GM21515 (cell line): ENCODE results near the gene PCBD2.
"Not testable (repeated sequence)": the region's sequence is repeated elsewhere in the genome, so short reads cannot be mapped to it uniquely, and the experiment has no call there.

ENCODE experiments used
- ATAC-seq: cut with Tn5 transposase; IDR thresholded peaks from one replicate; pipeline ENCODE4 v1.9.1; 2021; ENCODE audit not compliant: unreplicated experiment

The PCBD2 gene

DNA sequence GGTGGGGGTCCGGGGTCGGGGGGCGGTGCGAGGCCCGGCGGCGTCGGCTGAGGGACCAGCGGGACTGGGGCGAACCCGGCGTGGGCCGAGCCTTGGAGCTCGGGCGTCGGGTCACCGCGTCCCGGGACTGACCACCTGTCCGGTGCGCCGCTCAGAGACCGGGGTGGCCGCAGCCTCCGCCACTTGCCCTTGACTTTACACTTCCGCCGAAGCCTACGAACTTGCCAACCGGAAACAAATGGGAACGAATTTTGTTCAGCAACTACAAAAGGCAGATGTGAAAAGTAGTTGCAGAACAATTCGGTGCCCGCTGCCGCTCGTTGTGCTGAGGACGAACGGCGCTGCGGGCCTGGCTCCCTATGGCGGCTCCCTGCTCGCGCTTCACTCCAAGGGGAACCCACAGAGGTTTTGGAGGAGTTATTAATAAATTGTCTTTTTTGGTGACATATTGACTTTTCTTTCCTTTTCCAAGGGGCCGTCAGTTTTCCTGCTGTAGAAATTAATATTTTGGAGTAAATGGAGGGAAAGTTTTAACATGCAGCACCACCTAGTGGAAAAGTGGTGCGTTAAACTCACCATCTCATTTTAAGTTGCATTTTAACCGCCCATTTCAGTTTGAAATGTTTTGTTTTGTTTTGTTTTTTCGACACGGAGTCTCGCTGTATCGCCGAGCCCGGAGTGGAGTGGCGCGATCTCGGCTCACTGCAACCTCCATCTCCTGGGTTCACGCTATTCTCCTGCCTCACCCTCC, 490 bp downstream of the PCBD2 start:
- ATAC-seq: peak; percentile 38

DNA sequence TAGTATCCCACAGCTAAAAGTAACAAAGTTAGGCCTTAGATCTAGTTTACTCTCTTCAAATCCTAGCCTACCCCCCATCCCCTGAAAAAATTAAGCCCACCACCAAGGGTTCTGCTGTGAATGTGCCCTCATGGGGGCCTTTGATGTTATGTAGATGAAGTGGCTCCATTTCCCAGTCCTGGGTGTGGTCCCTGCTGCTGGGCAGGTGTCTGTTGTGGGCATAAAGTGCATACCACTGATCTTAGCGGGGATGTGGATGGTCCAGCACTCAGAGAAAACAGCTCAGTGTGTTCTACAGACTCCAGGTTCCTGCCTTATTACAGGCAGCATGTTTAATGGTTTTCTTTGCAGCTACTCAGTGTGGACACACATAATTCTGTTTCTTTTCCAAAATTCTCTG, 1.9 kb downstream of the PCBD2 start:
- no peak for ATAC-seq

- not testable (repeated sequence) for ATAC-seq
These were observed 5.8 kb downstream of the PCBD2 start for GRCh38 chr5:134910752-134911151.

DNA sequence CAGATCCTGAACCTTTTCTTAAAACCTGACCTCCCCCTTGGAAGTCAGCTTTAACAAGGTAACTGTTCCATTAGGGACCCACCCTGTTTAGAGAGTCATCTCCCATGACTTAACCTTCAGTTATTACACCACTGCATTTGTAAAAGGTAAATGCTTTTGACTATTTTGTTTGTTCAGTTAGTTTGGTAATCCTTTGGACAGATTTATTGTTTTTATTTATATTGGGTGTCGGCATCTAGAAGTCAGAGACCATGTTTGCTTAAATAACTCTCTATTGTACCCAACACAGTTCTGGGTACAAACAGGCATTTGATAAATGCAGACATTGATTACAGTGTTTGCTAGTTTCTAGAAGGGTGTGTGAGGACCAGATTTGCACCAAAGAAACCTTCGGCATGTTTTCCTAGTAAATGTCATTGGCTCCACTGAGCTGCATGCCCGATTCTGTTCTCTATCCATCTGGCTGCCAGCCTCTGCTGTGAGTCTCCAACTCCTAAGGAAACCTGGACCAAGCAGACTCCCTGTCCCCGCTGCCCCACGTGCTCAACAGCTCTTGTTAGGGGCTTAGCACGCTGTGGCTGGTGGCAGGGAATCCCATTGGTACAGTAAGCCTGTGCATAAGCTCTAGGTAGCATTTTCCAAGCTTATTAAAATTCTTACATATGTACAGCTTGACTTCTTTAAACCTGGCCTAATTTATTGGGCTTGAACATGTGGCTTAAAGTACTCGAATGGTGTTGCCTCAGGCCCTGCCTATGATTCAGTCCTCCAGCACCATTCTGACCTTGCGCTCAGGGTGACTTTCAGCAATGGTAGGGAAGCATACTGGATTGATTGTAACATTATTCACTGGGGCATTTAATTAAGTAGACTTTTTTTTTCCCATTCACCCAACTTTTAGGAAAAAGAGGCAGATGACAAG, 6.6 kb downstream of the PCBD2 start:
- no peak for ATAC-seq

- ATAC-seq: no peak
These were observed 8.3 kb downstream of the PCBD2 start for GRCh38 chr5:134913254-134913653.

- no peak for ATAC-seq
These were observed 8.9 kb downstream of the PCBD2 start for GRCh38 chr5:134913795-134914194.

DNA sequence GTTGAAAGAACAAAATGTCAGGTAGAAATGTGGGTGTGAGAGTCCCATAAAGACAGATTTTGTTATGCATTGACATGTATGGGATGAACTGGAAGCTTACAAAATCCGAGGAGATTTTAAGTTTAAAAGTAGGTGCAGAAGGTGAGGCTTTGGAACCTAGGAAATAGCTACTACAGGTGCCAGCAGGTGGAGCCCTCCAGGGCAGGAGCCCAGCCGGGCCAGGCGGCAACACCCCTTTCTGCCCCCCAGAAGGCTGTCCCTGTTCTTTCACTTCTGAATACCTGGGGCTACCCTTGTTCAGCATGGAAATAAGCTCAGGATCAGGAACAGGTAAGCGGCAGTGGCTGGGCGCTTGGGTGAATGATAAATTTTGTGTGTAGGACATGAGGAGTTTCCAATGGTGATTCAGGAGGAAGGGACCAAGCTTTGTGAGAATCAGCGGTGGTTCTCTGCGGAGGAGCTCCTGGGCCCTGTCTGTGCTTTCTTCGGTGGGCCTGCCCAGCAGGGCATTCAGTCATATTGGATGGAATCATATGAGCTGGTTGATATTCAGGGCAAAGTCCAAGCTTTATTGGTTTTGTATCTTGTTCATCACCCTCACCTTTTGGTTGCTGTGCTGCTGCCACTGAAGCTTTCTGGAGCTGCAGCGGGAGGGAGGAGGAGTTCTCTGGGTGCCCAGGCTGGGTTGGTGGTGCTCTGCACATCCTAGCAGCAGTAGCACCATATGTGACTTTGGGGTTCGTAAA, 12.3 kb downstream of the PCBD2 start:
- ATAC-seq: no peak

DNA sequence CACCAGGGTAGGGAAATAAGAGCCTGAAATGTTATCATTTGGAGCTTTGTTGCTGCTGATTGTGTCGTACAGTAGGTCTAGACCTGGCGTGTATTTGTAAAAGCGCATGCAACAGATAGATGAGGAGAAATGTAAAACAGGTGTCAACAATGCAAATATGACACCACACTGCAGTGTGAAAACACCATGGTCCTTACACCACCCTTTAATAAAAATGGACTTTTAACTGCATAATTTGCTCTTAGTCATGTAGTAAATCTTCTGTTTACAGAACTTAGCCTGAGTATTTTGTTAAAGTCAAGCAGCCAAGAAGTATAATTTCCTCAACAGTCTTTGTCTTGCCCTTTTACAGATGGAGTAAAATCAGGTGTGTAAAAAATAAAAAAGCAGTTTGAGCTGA, 13.9 kb downstream of the PCBD2 start:
- ATAC-seq: no peak

GRCh38 chr5:134920848-134921575, 16.1 kb downstream of the PCBD2 start:
- no peak for ATAC-seq

- no peak for ATAC-seq
These were observed 27.6 kb downstream of the PCBD2 start for GRCh38 chr5:134932508-134932907.

GRCh38 chr5:134934202-134934601, 29.3 kb downstream of the PCBD2 start:
- ATAC-seq: no peak

DNA sequence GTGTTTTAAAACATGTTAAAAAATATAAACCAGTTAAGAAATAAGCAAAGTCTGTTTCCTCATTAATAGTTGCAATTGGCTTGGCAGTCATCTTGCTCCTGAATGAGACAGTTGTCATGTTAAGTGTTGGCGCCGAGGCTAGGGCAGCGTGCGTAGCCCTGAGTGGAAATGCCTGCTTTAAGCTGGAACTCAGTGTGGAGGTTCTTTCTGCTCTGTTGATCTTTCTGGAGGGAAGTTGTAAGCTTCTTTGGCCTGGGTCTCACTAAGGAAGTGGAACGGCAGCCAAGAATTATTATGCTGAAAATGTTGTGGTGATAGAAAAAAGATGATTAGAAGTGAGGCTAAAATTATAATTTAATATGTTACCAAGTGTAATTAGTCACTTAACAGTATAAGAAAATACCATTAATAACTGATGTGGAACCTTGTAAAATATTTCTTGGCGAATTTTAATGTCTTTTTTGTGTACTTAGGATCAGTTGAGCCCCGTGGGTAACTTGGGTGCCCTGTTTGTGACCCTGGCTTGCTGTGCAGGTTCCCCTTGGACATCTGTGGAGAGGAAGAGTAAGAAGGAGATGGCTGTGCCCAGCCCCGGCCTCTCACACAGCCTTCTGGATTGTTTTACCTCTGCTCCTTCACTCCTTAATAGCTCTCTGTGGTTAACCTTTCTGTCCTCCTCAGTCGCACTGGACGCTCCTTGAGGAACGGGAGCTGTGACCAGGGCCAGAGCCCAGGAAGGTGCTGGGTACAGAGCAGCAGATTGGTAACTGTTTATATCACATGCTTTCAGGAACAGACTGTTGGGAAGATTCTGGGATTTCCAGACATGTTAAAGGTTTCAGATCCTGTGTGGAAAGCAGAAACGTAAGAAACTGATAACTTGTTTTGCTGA, 31.0 kb downstream of the PCBD2 start:
- ATAC-seq: no peak

GRCh38 chr5:134937526-134937925, 32.6 kb downstream of the PCBD2 start:
- ATAC-seq: no peak

- no peak for ATAC-seq
These were observed 33.1 kb downstream of the PCBD2 start for GRCh38 chr5:134938030-134938429.

GRCh38 chr5:134939500-134939899, 34.6 kb downstream of the PCBD2 start:
- ATAC-seq: no peak

- ATAC-seq: no peak
These were observed 38.6 kb downstream of the PCBD2 start for GRCh38 chr5:134943547-134943946.

DNA sequence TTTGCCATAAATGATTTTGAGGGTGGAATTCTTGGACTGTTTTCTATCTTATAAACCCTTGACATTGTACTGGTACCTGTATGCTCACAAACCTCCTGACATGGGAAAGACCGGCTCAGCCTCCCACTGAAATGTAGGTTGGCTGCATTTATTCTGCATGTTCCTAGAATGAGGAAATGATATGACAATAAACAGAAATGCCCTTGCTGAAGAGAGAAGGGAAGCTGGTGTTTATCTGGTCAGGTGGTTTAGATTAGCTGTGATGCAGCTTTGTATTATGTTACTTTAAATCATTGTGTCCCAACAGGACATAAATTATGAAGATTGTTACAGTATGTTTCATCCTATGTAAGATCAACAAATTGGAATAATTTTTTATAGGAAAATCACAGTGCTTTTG, 39.7 kb downstream of the PCBD2 start:
- ATAC-seq: no peak

DNA sequence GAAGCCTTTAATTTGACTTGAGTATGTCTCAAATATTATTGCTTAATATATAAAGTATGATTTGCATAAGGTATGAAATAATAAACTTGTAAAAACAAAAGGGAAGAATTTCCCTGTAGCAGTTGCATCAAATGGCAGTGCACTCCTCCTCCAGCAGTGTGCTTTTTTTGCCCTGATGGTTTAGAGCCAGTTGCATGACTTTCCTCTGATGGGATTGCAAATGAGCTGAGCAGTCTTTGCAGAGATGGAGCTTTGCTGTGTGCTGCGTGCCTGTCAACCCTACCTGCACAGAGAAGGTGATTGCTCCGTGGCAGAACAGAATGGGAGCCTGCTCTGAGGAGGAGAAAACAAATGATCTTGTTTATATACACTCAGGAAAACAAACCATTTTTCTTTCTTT, 40.1 kb downstream of the PCBD2 start:
- no peak for ATAC-seq

DNA sequence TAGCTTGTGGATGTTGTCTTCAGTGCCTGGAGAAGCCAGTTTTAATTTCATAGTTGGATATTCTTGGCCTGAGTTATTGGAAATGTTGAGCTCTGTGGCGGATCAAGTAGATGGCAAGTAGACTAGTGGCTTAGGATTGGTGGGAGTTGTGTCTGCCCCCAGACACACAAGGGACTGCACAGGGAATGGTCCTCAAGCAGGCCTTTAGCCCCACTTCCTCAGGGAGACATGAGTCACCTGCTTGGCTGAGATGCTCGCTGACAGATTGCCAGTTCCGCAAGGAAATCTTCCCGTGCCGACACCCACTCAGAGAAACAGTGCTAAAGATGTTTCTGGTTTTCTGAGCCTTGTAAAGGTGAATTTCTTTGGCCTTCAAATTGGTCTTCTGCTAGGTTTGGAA, 44.0 kb downstream of the PCBD2 start:
- ATAC-seq: no peak

DNA sequence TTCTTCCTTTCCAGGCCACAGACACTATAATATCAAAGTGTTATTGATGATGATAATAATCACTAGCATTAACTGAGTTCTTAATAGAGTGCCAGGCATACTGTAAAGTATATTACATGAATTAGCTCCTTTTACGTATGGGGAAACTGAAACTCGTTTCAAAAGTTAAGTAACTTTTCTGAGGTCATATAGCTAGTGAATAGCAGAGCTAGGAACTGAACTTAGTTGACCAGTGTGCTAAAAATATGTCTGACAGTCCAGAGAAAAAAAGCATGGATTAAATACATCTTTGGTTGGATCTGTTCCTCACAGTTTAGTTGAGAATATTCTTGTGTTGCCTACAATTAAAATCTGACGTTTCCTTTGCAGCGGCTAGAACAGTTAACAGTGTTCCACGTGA, 44.4 kb downstream of the PCBD2 start:
- no peak for ATAC-seq
